Activated naive CD8-positive, alpha-beta T cell treated with anti-CD3 and anti-CD28 coated beads, Interleukin-2, amount 10 ng/mL, durations not matched to agents 7 days and 5 days (primary cell): ENCODE data around the gene REXO5. TPM values are rescaled to one million over a fixed set of nuclear protein-coding genes. Genes with fewer than 3 reads are reported as not detected.

Source experiments
- ATAC-seq: fragments of 150-1000 bp; cut with Tn5 transposase; one replicate; pipeline ENCODE4 v1.10.0; 2021; ENCODE audit warnings: low read depth, moderate library complexity
- POLR2A ChIA-PET: fragments of 350-600 bp; sonication (Branson Sonifier 250); formaldehyde crosslinking; loops from one replicate; lab custom pipeline; 2021; ENCODE audit warnings: antibody characterized with exemption; lab: Charles Lee
- DNase-seq: peaks from one replicate; pipeline ENCODE4 v3.0.0; 2021
- H3K27ac Mint-ChIP-seq: one replicate; pipeline ENCODE4 v1.8.0; 2022; ENCODE audit warnings: mild to moderate bottlenecking, mixed read lengths
- H3K27me3 Mint-ChIP-seq: one replicate; pipeline ENCODE4 v1.8.0; 2022; ENCODE audit warnings: mild to moderate bottlenecking, moderate library complexity, mixed read lengths
- H3K36me3 Mint-ChIP-seq: one replicate; pipeline ENCODE4 v1.8.0; 2021; ENCODE audit warnings: mild to moderate bottlenecking, mixed read lengths
- H3K4me1 Mint-ChIP-seq: one replicate; pipeline ENCODE4 v1.8.0; 2021; ENCODE audit warnings: mixed read lengths
- H3K4me3 Mint-ChIP-seq: one replicate; pipeline ENCODE4 v1.8.0; 2022; ENCODE audit warnings: mild to moderate bottlenecking, moderate library complexity, mixed read lengths
- H3K9me3 Mint-ChIP-seq: one replicate; pipeline ENCODE4 v1.8.0; 2021; ENCODE audit warnings: mixed read lengths
- total RNA-seq, 2 experiments: library from RNA; stranded (reverse); gene quantifications; one replicate each; pipeline ENCODE4 v1.2.3, GENCODE V29; 2021

Gene REXO5
- total RNA-seq, 2 experiments from 2014 or later: 12.4 to 13.7 TPM

- Mint-ChIP-seq H3K9me3 (no peaks in the 10 kb centered on the region), H3K27me3 (no peaks in the 10 kb centered on the region), H3K27ac (no peak overlapping the region), H3K4me3 (no peak overlapping the region), H3K4me1 (peaks cover 32% of the 10 kb centered on the region), H3K36me3 (peaks cover 26% of the 10 kb centered on the region)
- ATAC-seq: no peak
- POLR2A ChIA-PET: interaction anchor here (0.8 kb wide), 1 partner anchor 70 kb away, joined by 3 read pairs; no protein-coding TSS in a partner anchor
- DNase-seq: no peak
Observed at GRCh38 chr16:20811889-20812439, 5.6 kb downstream of the REXO5 start.

- POLR2A ChIA-PET: interaction anchor here (0.8 kb wide), 1 partner anchor 70 kb away, joined by 3 read pairs; no protein-coding TSS in a partner anchor
- Mint-ChIP-seq H3K4me1 (peaks cover 32% of the 10 kb centered on the region), H3K27me3 (no peaks in the 10 kb centered on the region), H3K36me3 (peaks cover 28% of the 10 kb centered on the region), H3K9me3 (no peaks in the 10 kb centered on the region), H3K4me3 (no peak overlapping the region), H3K27ac (no peak overlapping the region)
- DNase-seq (no peak), ATAC-seq (no peak)
Observed at GRCh38 chr16:20812510-20812909, 6.2 kb downstream of the REXO5 start.

GRCh38 chr16:20814784-20815183 is 8.5 kb downstream of the REXO5 start:
- DNase-seq: no peak
- Mint-ChIP-seq H3K9me3 (no peaks in the 10 kb centered on the region), H3K4me3 (no peak overlapping the region), H3K27ac (no peak overlapping the region), H3K4me1 (peaks cover 18% of the 10 kb centered on the region), H3K27me3 (no peaks in the 10 kb centered on the region), H3K36me3 (peaks cover 26% of the 10 kb centered on the region)
- ATAC-seq: peak; percentile 30
- POLR2A ChIA-PET: no interaction called here

GRCh38 chr16:20818929-20819585 is 12.7 kb downstream of the REXO5 start:
- no peak for ATAC-seq
- H3K4me1 Mint-ChIP-seq: peaks cover 17% of the 10 kb centered on the region
- POLR2A ChIA-PET: no interaction called here
- H3K36me3 Mint-ChIP-seq: peaks cover 53% of the 10 kb centered on the region
- H3K27me3 Mint-ChIP-seq: no peaks in the 10 kb centered on the region
- no peak overlapping the region for H3K27ac Mint-ChIP-seq
- no peak for DNase-seq
- no peak overlapping the region for H3K4me3 Mint-ChIP-seq
- no peaks in the 10 kb centered on the region for H3K9me3 Mint-ChIP-seq

GRCh38 chr16:20821682-20822081 is 15.4 kb downstream of the REXO5 start:
- Mint-ChIP-seq H3K36me3 (peaks cover 52% of the 10 kb centered on the region), H3K9me3 (no peaks in the 10 kb centered on the region), H3K4me1 (peaks cover 10% of the 10 kb centered on the region), H3K27me3 (no peaks in the 10 kb centered on the region), H3K27ac (no peak overlapping the region), H3K4me3 (no peak overlapping the region)
- POLR2A ChIA-PET: interaction anchor here (0.7 kb wide), 1 partner anchor 15 kb away, joined by 3 read pairs; the partner anchor contains the start of genes ERI2 and REXO5
- ATAC-seq (no peak), DNase-seq (no peak)

GRCh38 chr16:20822521-20823325 is 16.4 kb downstream of the REXO5 start:
- POLR2A ChIA-PET: no interaction called here
- Mint-ChIP-seq H3K27ac (peak overlapping the region; percentile 72), H3K4me3 (peak overlapping the region; percentile 62), H3K4me1 (peaks cover 10% of the 10 kb centered on the region), H3K27me3 (no peaks in the 10 kb centered on the region), H3K9me3 (no peaks in the 10 kb centered on the region), H3K36me3 (peaks cover 51% of the 10 kb centered on the region)
- peak; percentile 54 for ATAC-seq
- no peak for DNase-seq

- DNase-seq: no peak
- no peak for ATAC-seq
- H3K27ac Mint-ChIP-seq: no peak overlapping the region
- H3K27me3 Mint-ChIP-seq: no peaks in the 10 kb centered on the region
- POLR2A ChIA-PET: no interaction called here
- peaks cover 10% of the 10 kb centered on the region for H3K4me1 Mint-ChIP-seq
- no peaks in the 10 kb centered on the region for H3K9me3 Mint-ChIP-seq
- peaks cover 37% of the 10 kb centered on the region for H3K36me3 Mint-ChIP-seq
- no peak overlapping the region for H3K4me3 Mint-ChIP-seq
Observed at GRCh38 chr16:20826039-20826566, 19.8 kb downstream of the REXO5 start.

GRCh38 chr16:20829536-20829935 is 23.2 kb downstream of the REXO5 start:
- Mint-ChIP-seq H3K27ac (no peak overlapping the region), H3K36me3 (peaks cover 33% of the 10 kb centered on the region), H3K4me3 (no peak overlapping the region), H3K9me3 (peaks cover 2% of the 10 kb centered on the region), H3K4me1 (no peaks in the 10 kb centered on the region), H3K27me3 (no peaks in the 10 kb centered on the region)
- POLR2A ChIA-PET: no interaction called here
- no peak for DNase-seq
- no peak for ATAC-seq

GRCh38 chr16:20830372-20830771 is 24.0 kb downstream of the REXO5 start:
- POLR2A ChIA-PET: no interaction called here
- no peaks in the 10 kb centered on the region for H3K27me3 Mint-ChIP-seq
- no peak for ATAC-seq
- H3K36me3 Mint-ChIP-seq: peaks cover 38% of the 10 kb centered on the region
- H3K9me3 Mint-ChIP-seq: peaks cover 2% of the 10 kb centered on the region
- H3K4me1 Mint-ChIP-seq: no peaks in the 10 kb centered on the region
- H3K27ac Mint-ChIP-seq: no peak overlapping the region
- no peak overlapping the region for H3K4me3 Mint-ChIP-seq
- no peak for DNase-seq

GRCh38 chr16:20833086-20833485 is 26.8 kb downstream of the REXO5 start:
- Mint-ChIP-seq H3K27me3 (no peaks in the 10 kb centered on the region), H3K27ac (no peak overlapping the region), H3K36me3 (peaks cover 56% of the 10 kb centered on the region), H3K4me1 (no peaks in the 10 kb centered on the region), H3K9me3 (peaks cover 6% of the 10 kb centered on the region), H3K4me3 (no peak overlapping the region)
- DNase-seq: no peak
- no peak for ATAC-seq
- POLR2A ChIA-PET: interaction anchor here (0.8 kb wide), 1 partner anchor 26 kb away, joined by 3 read pairs; no protein-coding TSS in a partner anchor

GRCh38 chr16:20838240-20838639 is 31.9 kb downstream of the REXO5 start:
- DNase-seq (no peak), ATAC-seq (no peak)
- H3K4me3 Mint-ChIP-seq: no peak overlapping the region
- no peaks in the 10 kb centered on the region for H3K27me3 Mint-ChIP-seq
- H3K27ac Mint-ChIP-seq: no peak overlapping the region
- H3K9me3 Mint-ChIP-seq: peaks cover 6% of the 10 kb centered on the region
- H3K4me1 Mint-ChIP-seq: peaks cover 3% of the 10 kb centered on the region
- peaks cover 81% of the 10 kb centered on the region for H3K36me3 Mint-ChIP-seq
- POLR2A ChIA-PET: no interaction called here

- POLR2A ChIA-PET: no interaction called here
- no peak overlapping the region for H3K4me3 Mint-ChIP-seq
- H3K27me3 Mint-ChIP-seq: no peaks in the 10 kb centered on the region
- no peak overlapping the region for H3K27ac Mint-ChIP-seq
- no peak for ATAC-seq
- DNase-seq: no peak
- peaks cover 73% of the 10 kb centered on the region for H3K36me3 Mint-ChIP-seq
- peaks cover 4% of the 10 kb centered on the region for H3K9me3 Mint-ChIP-seq
- peaks cover 13% of the 10 kb centered on the region for H3K4me1 Mint-ChIP-seq
Observed at GRCh38 chr16:20839504-20839903, 33.2 kb downstream of the REXO5 start.

- DNase-seq: no peak
- H3K4me3 Mint-ChIP-seq: peak overlapping the region; percentile 47
Observed at GRCh38 chr16:20844054-20844453, 37.7 kb downstream of the REXO5 start.

More at GRCh38 chr16:20844054-20844453, 37.7 kb downstream of the REXO5 start:
- peaks cover 41% of the 10 kb centered on the region for H3K36me3 Mint-ChIP-seq
- peaks cover 43% of the 10 kb centered on the region for H3K4me1 Mint-ChIP-seq
- peak overlapping the region; percentile 57 for H3K27ac Mint-ChIP-seq
- ATAC-seq: peak; percentile 38
- POLR2A ChIA-PET: interaction anchor here (1.5 kb wide), 1 partner anchor 38 kb away, joined by 3 read pairs; the partner anchor contains the start of genes ERI2 and REXO5
- no peaks in the 10 kb centered on the region for H3K9me3 Mint-ChIP-seq
- H3K27me3 Mint-ChIP-seq: no peaks in the 10 kb centered on the region
